Omental fat pad (tissue), 4 donors: Measurements from ENCODE around the gene BIN2. TPM values are rescaled to one million over a fixed set of nuclear protein-coding genes. Genes with fewer than 3 reads are reported as not detected.
"Not testable (repeated sequence)": the region's sequence is repeated elsewhere in the genome, so short reads cannot be mapped to it uniquely, and the experiment has no call there.

Experiments used
- ATAC-seq: fragments of 150-250 bp; one replicate; pipeline ENCODE4 v1.9.1; 2016; ENCODE audit warnings: mild to moderate bottlenecking, moderate library complexity; ENCODE audit not compliant: low FRiP score
- DNase-seq: peaks from one replicate; pipeline ENCODE4 v3.0.0-alpha.2; 2019; ENCODE audit warnings: low spot score
- CTCF ChIP-seq, 3 donors: fragments of 450-650 bp; IDR thresholded peaks; one replicate each; pipeline ENCODE4 v1.5.1; 2016 to 2017; ENCODE audit warnings: antibody characterized with exemption in 3 of 3, mild to moderate bottlenecking in 3 of 3, moderate library complexity in 2 of 3
- total RNA-seq, 4 donors: library from RNA; depleted of rRNA; stranded (reverse); fragments of >200 nt; gene quantifications; one replicate each; pipeline ENCODE4 v1.1.0, GENCODE V29; 2016

Gene BIN2
- total RNA-seq, 4 donors from 2014 or later, result 4.8 to 26.5 (median 13.0) TPM

DNA sequence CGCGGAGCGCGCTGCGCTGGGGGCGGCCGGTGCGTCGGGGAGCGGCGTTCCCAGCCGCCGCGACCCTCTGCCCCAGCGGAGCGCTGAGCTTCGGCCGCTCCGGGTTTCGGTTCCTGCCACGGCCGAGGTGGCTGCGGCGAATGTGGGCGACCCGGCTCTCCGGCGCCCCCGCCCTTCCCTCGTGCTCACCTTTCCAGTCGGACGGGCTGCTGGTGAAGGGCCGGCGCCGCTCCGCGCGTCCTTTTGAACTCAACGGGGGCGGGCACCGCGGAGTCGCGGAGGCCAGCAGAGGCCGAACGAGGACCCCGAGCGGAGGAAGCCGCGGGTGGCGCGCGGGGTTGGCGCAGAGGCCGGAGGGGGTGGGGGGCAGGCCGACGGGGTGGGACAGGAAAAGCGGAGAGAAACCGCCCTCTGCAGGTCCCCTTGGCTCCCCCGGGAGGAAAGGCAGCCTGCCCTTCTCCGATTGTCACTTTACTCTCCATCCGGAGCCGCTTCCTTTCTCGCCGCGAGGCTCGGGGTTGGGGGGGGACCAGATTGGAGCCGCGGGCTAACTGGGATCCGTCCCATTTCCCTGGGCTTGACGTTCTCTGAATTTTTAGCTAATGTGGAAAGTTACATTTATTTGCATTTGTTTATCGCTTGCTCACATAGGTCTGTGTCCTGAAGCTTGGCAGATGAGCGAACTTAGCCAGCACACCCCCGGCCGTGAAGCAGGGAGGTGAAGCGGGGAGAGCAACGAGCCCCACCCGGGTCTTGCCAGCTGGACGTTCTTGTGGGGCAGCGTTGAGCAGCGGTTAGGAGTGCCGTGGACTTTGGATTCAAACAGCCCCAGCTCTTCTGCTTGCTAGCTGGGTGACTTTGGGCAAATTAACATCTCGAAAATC is 53.7 kb downstream of the BIN2 start, which contains the start of gene SMAGP:
Gene SMAGP (minus strand): TSS at position 349 of the 884 bp plus-strand sequence. CDS start 1,137 bp downstream, outside the sequence.
- TF ChIP-seq CTCF (IDR thresholded peaks at IDR 0.05), result no peak
- ATAC-seq (peak; percentile 63), DNase-seq (no peak)

DNA sequence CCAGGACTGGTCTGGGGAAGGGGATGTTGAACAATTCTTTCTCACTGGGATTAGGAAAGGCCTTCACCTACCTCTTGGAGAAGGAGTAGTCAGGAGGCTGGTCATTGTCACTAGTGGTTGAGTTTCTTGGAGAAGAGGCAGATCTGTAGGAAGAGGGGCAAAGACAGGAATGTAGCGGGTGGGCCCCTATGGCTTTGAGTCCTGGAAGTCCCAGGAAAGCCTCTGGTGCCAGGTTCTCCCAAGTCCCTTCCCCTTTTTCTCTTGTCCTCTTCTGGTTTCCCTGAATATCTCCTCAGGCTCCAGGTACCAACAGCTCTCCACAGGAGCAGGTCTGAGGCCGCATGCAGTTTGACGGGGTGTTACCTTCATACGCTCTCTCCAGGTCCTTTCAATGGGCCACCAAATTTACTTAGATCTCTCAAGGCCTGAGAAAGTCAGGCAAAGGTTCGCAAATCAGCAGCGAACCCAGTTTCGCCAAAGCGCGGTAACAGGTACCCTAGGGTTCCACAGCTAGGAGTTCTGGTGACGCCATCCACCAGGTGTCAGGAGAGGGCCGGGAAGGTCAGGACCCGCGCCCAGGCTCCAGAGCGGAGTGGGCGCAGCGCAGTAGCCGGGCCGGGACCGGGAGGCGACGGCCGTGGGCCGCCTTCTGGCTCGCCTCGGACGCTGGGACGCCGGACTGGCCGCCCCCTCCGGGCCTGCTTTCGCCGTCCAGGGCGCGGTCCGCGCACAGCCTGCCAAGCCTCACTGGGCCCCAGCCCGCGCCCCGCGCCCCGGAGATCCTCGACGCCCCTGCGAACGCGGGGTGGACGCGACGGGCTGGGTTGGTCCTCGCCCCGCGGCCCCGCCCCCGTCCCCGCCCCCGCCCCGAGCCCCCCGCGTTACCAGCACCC is 54.6 kb downstream of the BIN2 start:
- DNase-seq, result no peak
- no peak for TF ChIP-seq CTCF (IDR thresholded peaks at IDR 0.05)
- peak; percentile 47 for ATAC-seq

- ATAC-seq, result no peak
- no peak for TF ChIP-seq CTCF (IDR thresholded peaks at IDR 0.05)
- no peak for DNase-seq
Observed at GRCh38 chr12:51265024-51265423, 59.0 kb downstream of the BIN2 start.

- ATAC-seq (no peak), DNase-seq (no peak)
- no peak for TF ChIP-seq CTCF (IDR thresholded peaks at IDR 0.05)
Observed at GRCh38 chr12:51264297-51264696, 59.7 kb downstream of the BIN2 start.

- DNase-seq (no peak), ATAC-seq (no peak)
- no peak for TF ChIP-seq CTCF (IDR thresholded peaks at IDR 0.05)
Observed at GRCh38 chr12:51263341-51263740, 60.6 kb downstream of the BIN2 start.

DNA sequence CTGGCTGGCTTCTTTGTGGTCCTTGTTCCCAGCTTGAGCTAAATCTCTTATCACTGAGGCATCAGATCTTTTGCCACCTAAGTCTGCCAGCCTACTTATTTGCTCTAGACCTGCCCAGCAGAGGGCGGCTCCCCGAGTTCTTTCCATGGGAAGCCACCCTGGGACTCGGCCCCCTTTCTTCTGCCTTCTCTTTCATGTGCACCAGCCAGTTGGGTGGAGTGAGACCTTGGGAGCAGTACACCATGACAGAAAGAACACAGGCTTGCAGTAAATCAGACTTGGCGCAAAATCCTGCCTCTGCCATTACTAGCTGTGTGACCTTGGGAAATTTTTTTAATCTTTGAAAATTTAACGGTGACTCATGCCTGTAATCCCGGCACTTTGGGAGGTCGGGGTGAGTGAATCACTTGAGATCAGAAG is 61.2 kb downstream of the BIN2 start:
- no peak for TF ChIP-seq CTCF (IDR thresholded peaks at IDR 0.05)
- ATAC-seq, result no peak
- no peak for DNase-seq

GRCh38 chr12:51259600-51259999 is 64.4 kb downstream of the BIN2 start:
- ATAC-seq, DNase-seq: not testable (repeated sequence)
